ENCODE data around the gene SPOCD1. TPM values are rescaled to one million over a fixed set of nuclear protein-coding genes. Genes with fewer than 3 reads are reported as not detected.

SPOCD1 gene
- polyA plus RNA-seq, 1 of the 3 experiments (the other 2 are of a cell fraction): 10.7 TPM

DNA sequence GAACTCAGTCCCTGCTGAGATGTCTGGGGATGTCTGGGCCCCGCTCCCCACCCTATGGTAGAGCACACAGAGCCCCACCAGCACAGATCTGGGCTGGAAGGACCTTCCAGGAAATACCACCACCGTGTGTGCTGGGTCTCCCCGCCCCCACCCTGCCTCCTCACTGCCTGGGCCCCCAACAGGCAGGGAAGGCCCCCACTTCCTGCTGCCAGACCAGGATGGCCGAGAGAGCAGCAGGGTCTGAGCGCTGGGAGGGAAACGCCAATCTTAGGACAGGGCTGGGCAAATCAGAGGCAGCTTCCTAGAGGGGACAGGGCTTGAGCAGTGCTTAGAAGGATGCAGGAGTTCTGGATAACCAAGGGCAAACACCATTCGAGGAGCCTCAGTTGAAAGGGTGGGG, 63.6 kb downstream of the SPOCD1 start:
- Histone ChIP-seq H3K36me3 (replicated peaks in 1 of 2; ENCODE audit: control insufficient read depth in 1 of 2, insufficient read depth in 2 of 2, low read length in 1 of 2) (peaks cover 0 to 2% of the 10 kb centered on the region in 2 experiments), H3F3A (replicated peaks; ENCODE audit: insufficient read depth) (peaks cover 8% of the 10 kb centered on the region), H4K20me1 (ENCODE audit: insufficient read depth) (peaks cover 9% of the 10 kb centered on the region; the same call in 1 of the 2 replicates), H3K4me3 (ENCODE audit: low read depth in 2 of 2, low read length in 1 of 2) (no peak overlapping the region), H3K4me2 (no peak overlapping the region), H2AFZ (ENCODE audit: low read depth) (no peak overlapping the region), H3K79me2 (ENCODE audit: insufficient read depth) (no peaks in the 10 kb centered on the region), H3K4me1 (ENCODE audit: control insufficient read depth in 1 of 2, insufficient read depth in 2 of 2, low read depth in 1 of 2, low read length in 1 of 2) (peaks cover 35 to 65% of the 10 kb centered on the region in 2 experiments; a peak in 3 of 4 replicates), H3K9me2 (no peaks in the 10 kb centered on the region), H3K9ac (no peak overlapping the region), H3K27ac (ENCODE audit: low read depth in 2 of 2, low read length in 1 of 2) (no peak overlapping the region; a peak in 1 of 4 replicates), H3K9me3 (no peaks in the 10 kb centered on the region), H3K27me3 (ENCODE audit: insufficient read depth) (no peaks in the 10 kb centered on the region)
- ChIA-PET CTCF (interaction anchor here (1.4 to 25.0 kb wide), 7 partner anchors 7 to 189 kb away, joined by 5 to 707 read pairs (median 15); no protein-coding TSS in a partner anchor), POLR2A (no interaction called here)
- DNase-seq: no peak
- 85% methylated on average over 4 of the region's 7 CpGs for WGBS (ENCODE audit: low lambda C conversion rate)
- TF ChIP-seq GABPA (IDR thresholded peaks at IDR 0.05; ENCODE audit: low read depth) (no peak), SIN3A (IDR thresholded peaks at IDR 0.05; ENCODE audit: borderline replicate concordance, low read depth, low read length) (no peak), SMC3 (IDR thresholded peaks at IDR 0.05; ENCODE audit: low read depth, low read length) (no peak), FOXM1 (IDR thresholded peaks at IDR 0.05; ENCODE audit: low read depth) (no peak), GATA2 (CRISPR knock-in tag; IDR thresholded peaks at IDR 0.05) (no peak), NRF1 (IDR thresholded peaks at IDR 0.05; ENCODE audit: low read depth, low read length) (no peak), RFX5 (IDR thresholded peaks at IDR 0.05; ENCODE audit: low read length) (no peak), ELF1 (IDR thresholded peaks at IDR 0.05) (no peak), MXI1 (IDR thresholded peaks at IDR 0.05; ENCODE audit: low read depth, low read length) (no peak), TAF1 (IDR thresholded peaks at IDR 0.05; ENCODE audit: borderline replicate concordance, low read depth, low read length) (no peak)
- TF ChIP-seq, protein P1, sequence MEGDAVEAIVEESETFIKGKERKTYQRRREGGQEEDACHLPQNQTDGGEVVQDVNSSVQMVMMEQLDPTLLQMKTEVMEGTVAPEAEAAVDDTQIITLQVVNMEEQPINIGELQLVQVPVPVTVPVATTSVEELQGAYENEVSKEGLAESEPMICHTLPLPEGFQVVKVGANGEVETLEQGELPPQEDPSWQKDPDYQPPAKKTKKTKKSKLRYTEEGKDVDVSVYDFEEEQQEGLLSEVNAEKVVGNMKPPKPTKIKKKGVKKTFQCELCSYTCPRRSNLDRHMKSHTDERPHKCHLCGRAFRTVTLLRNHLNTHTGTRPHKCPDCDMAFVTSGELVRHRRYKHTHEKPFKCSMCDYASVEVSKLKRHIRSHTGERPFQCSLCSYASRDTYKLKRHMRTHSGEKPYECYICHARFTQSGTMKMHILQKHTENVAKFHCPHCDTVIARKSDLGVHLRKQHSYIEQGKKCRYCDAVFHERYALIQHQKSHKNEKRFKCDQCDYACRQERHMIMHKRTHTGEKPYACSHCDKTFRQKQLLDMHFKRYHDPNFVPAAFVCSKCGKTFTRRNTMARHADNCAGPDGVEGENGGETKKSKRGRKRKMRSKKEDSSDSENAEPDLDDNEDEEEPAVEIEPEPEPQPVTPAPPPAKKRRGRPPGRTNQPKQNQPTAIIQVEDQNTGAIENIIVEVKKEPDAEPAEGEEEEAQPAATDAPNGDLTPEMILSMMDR (IDR thresholded peaks at IDR 0.05): no peak
- TF ChIP-seq, protein P2, sequence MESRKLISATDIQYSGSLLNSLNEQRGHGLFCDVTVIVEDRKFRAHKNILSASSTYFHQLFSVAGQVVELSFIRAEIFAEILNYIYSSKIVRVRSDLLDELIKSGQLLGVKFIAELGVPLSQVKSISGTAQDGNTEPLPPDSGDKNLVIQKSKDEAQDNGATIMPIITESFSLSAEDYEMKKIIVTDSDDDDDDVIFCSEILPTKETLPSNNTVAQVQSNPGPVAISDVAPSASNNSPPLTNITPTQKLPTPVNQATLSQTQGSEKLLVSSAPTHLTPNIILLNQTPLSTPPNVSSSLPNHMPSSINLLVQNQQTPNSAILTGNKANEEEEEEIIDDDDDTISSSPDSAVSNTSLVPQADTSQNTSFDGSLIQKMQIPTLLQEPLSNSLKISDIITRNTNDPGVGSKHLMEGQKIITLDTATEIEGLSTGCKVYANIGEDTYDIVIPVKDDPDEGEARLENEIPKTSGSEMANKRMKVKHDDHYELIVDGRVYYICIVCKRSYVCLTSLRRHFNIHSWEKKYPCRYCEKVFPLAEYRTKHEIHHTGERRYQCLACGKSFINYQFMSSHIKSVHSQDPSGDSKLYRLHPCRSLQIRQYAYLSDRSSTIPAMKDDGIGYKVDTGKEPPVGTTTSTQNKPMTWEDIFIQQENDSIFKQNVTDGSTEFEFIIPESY (IDR thresholded peaks at IDR 0.05; ENCODE audit: borderline replicate concordance, low read depth): no peak

DNA sequence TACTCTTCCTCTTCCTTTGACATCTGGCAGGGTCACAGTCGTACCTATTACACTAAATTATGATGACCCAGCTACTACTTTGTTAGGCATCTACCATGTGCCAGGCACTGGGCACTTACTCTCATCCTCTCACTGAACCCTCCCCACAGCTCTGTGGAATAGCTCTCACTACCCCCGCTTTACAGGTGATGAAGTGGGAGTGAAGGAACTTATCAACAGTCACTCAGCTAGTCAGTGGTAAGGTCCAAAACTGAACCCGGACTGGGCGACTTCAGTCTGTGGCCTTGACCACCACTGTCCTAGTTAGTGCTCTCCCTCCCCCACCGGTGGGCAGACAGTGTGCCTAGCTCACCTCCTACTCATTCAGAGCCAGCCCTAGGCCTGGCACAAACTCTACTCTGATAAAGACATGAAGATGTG, 64.0 kb downstream of the SPOCD1 start:
- DNase-seq: no peak
- 89% methylated on average over 5 of the region's 5 CpGs for WGBS (ENCODE audit: low lambda C conversion rate)
- CTCF ChIA-PET: interaction anchor here (1.2 to 25.0 kb wide), 7 partner anchors 11 to 188 kb away, joined by 5 to 707 read pairs (median 5); no protein-coding TSS in a partner anchor
- Histone ChIP-seq H3F3A (replicated peaks; ENCODE audit: insufficient read depth) (peaks cover 8% of the 10 kb centered on the region), H3K4me2 (no peak overlapping the region), H3K9me3 (no peaks in the 10 kb centered on the region), H3K9me2 (no peaks in the 10 kb centered on the region), H3K9ac (no peak overlapping the region), H3K27me3 (ENCODE audit: insufficient read depth) (no peaks in the 10 kb centered on the region), H2AFZ (ENCODE audit: low read depth) (no peak overlapping the region), H3K79me2 (ENCODE audit: insufficient read depth) (no peaks in the 10 kb centered on the region), H4K20me1 (ENCODE audit: insufficient read depth) (peaks cover 9% of the 10 kb centered on the region; the same call in 1 of the 2 replicates), H3K4me1 (ENCODE audit: control insufficient read depth in 1 of 2, insufficient read depth in 2 of 2, low read depth in 1 of 2, low read length in 1 of 2) (peaks cover 35 to 69% of the 10 kb centered on the region in 2 experiments; a peak in 3 of 4 replicates), H3K4me3 (ENCODE audit: low read depth in 2 of 2, low read length in 1 of 2) (no peak overlapping the region), H3K36me3 (replicated peaks in 1 of 2; ENCODE audit: control insufficient read depth in 1 of 2, insufficient read depth in 2 of 2, low read length in 1 of 2) (peaks cover 0 to 2% of the 10 kb centered on the region in 2 experiments), H3K27ac (ENCODE audit: low read depth in 2 of 2, low read length in 1 of 2) (no peak overlapping the region)
- POLR2A ChIA-PET: no interaction called here
- no peak for TF ChIP-seq FOXJ3 (CRISPR knock-in tag; IDR thresholded peaks at IDR 0.05)
- TF ChIP-seq GABPA (IDR thresholded peaks at IDR 0.05; ENCODE audit: low read depth): no peak
- TF ChIP-seq YY1 (IDR thresholded peaks at IDR 0.05; ENCODE audit: low read depth): no peak
- TF ChIP-seq, protein P3, sequence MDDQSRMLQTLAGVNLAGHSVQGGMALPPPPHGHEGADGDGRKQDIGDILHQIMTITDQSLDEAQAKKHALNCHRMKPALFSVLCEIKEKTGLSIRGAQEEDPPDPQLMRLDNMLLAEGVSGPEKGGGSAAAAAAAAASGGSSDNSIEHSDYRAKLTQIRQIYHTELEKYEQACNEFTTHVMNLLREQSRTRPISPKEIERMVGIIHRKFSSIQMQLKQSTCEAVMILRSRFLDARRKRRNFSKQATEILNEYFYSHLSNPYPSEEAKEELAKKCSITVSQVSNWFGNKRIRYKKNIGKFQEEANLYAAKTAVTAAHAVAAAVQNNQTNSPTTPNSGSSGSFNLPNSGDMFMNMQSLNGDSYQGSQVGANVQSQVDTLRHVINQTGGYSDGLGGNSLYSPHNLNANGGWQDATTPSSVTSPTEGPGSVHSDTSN (IDR thresholded peaks at IDR 0.05): no peak
- TF ChIP-seq TEAD4 (IDR thresholded peaks at IDR 0.05; ENCODE audit: borderline replicate concordance, insufficient read depth): no peak
- TF ChIP-seq, protein P4, sequence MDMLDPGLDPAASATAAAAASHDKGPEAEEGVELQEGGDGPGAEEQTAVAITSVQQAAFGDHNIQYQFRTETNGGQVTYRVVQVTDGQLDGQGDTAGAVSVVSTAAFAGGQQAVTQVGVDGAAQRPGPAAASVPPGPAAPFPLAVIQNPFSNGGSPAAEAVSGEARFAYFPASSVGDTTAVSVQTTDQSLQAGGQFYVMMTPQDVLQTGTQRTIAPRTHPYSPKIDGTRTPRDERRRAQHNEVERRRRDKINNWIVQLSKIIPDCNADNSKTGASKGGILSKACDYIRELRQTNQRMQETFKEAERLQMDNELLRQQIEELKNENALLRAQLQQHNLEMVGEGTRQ (IDR thresholded peaks at IDR 0.05; ENCODE audit: borderline replicate concordance, low read depth, low read length): no peak
- TF ChIP-seq RXRA (IDR thresholded peaks at IDR 0.05; ENCODE audit: borderline replicate concordance, low read depth): no peak
- TF ChIP-seq FOSL2 (IDR thresholded peaks at IDR 0.05; ENCODE audit: borderline replicate concordance, low read depth): no peak
- TF ChIP-seq TCF12 (IDR thresholded peaks at IDR 0.05): no peak

Data from SK-N-SH (cell line).